Karpas-422 (cell line): ENCODE data around the gene ZNF621. TPM values are rescaled to one million over a fixed set of nuclear protein-coding genes. Genes with fewer than 3 reads are reported as not detected.

Source experiments
- DNase-seq: peaks from one replicate; pipeline ENCODE4 v3.0.0-alpha.2; 2015
- H2AFZ ChIP-seq: fragments of 200-600 bp; sonication (generic); 2 replicates; pipeline ENCODE4 v1.6.1; 2014; ENCODE audit warnings: antibody characterized with exemption, low read length, mixed read lengths
- H3K27ac ChIP-seq: fragments of 200-600 bp; sonication (generic); 2 replicates; pipeline ENCODE4 v1.5.1; 2014; ENCODE audit warnings: mild to moderate bottlenecking, low read length, moderate library complexity
- H3K27me3 ChIP-seq: fragments of 200-600 bp; sonication (generic); 2 replicates; pipeline ENCODE4 v1.6.1; 2014; ENCODE audit warnings: low read length, mixed read lengths
- H3K36me3 ChIP-seq: fragments of 200-600 bp; sonication (generic); 2 replicates; pipeline ENCODE4 v1.6.1; 2014; ENCODE audit warnings: low read length, mixed read lengths; ENCODE audit not compliant: insufficient read depth
- H3K4me1 ChIP-seq: fragments of 200-600 bp; sonication (generic); 2 replicates; pipeline ENCODE4 v1.6.1; 2014; ENCODE audit warnings: mild to moderate bottlenecking, low read length, mixed read lengths
- H3K4me2 ChIP-seq: fragments of 200-600 bp; sonication (generic); 2 replicates; pipeline ENCODE4 v1.6.1; 2014; ENCODE audit warnings: low read length, low read depth, mild to moderate bottlenecking; ENCODE audit not compliant: poor library complexity, severe bottlenecking
- H3K4me3 ChIP-seq: fragments of 200-600 bp; sonication (generic); 2 replicates; pipeline ENCODE4 v1.5.1; 2014; ENCODE audit warnings: mild to moderate bottlenecking, antibody characterized with exemption, low read length, mixed read lengths
- H3K79me2 ChIP-seq: fragments of 200-600 bp; sonication (generic); 2 replicates; pipeline ENCODE4 v1.6.1; 2014; ENCODE audit warnings: mild to moderate bottlenecking, low read length, mixed read lengths
- H3K9ac ChIP-seq: fragments of 200-600 bp; sonication (generic); 2 replicates; pipeline ENCODE4 v1.6.0; 2014; ENCODE audit warnings: low read length
- H3K9me2 ChIP-seq: fragments of 200-600 bp; sonication (generic), shearing (Covaris generic); replicated peaks from 2 replicates; pipeline ENCODE4 v1.6.0; 2014; ENCODE audit warnings: mild to moderate bottlenecking, low read length, moderate library complexity; ENCODE audit not compliant: insufficient read depth
- H3K9me3 ChIP-seq: fragments of 300-700, 200-600 bp; sonication (generic); 2 replicates; pipeline ENCODE4 v1.6.1; 2014; ENCODE audit warnings: low read length, mixed read lengths
- H4K20me1 ChIP-seq: fragments of 200-600 bp; sonication (generic); 2 replicates; pipeline ENCODE4 v1.6.1; 2014; ENCODE audit warnings: mild to moderate bottlenecking, antibody characterized with exemption, low read length, low read depth; ENCODE audit not compliant: insufficient read depth
- total RNA-seq: library from RNA; depleted of rRNA; stranded (reverse); fragments of >200 nt; shearing (Covaris generic); gene quantifications from 2 replicates; pipeline ENCODE4 v1.2.3, GENCODE V29; 2014; ENCODE audit warnings: low replicate concordance

Gene ZNF621
- total RNA-seq, 1 experiment from 2014 or later = 14.7 TPM

- Histone ChIP-seq H3K27me3 (no peaks in the 10 kb centered on the region), H3K4me1 (peaks cover 18% of the 10 kb centered on the region), H3K9me3 (no peaks in the 10 kb centered on the region), H3K79me2 (peaks cover 14% of the 10 kb centered on the region), H4K20me1 (no peaks in the 10 kb centered on the region), H3K4me2 (no peak overlapping the region), H3K9me2 (no peaks in the 10 kb centered on the region), H3K27ac (no peak overlapping the region), H3K4me3 (no peak overlapping the region), H3K9ac (no peak overlapping the region), H2AFZ (no peak overlapping the region), H3K36me3 (no peaks in the 10 kb centered on the region; the same call in 1 of the 2 replicates)
- no peak for DNase-seq
Measured at GRCh38 chr3:40521254-40521653, 3.5 kb upstream of the ZNF621 start.

- H2AFZ ChIP-seq = no peak overlapping the region
Measured at GRCh38 chr3:40523781-40524180, 979 bp upstream of the ZNF621 start.

GRCh38 chr3:40524222-40524567 lies 565 bp upstream of the ZNF621 start:
- DNase-seq = no peak
- no peaks in the 10 kb centered on the region for H3K9me3 ChIP-seq
- peaks cover 21% of the 10 kb centered on the region for H3K4me1 ChIP-seq
- no peak overlapping the region for H3K27ac ChIP-seq
- peak overlapping the region; percentile 65 for H2AFZ ChIP-seq
- no peaks in the 10 kb centered on the region for H3K9me2 ChIP-seq
- peak overlapping the region; percentile 96 for H3K4me2 ChIP-seq
- peak overlapping the region; percentile 81 for H3K4me3 ChIP-seq
- H4K20me1 ChIP-seq = no peaks in the 10 kb centered on the region
- H3K27me3 ChIP-seq = no peaks in the 10 kb centered on the region
- H3K9ac ChIP-seq = peak overlapping the region; percentile 81
- peaks cover 20% of the 10 kb centered on the region for H3K79me2 ChIP-seq
- H3K36me3 ChIP-seq = peaks cover 13% of the 10 kb centered on the region

More at GRCh38 chr3:40523781-40524180, 979 bp upstream of the ZNF621 start:
- Histone ChIP-seq H3K9me2 (no peaks in the 10 kb centered on the region), H3K36me3 (peaks cover 9% of the 10 kb centered on the region), H3K27me3 (no peaks in the 10 kb centered on the region), H3K4me3 (peak overlapping the region; percentile 81), H3K4me2 (peak overlapping the region; percentile 96), H4K20me1 (no peaks in the 10 kb centered on the region), H3K27ac (no peak overlapping the region), H3K9me3 (no peaks in the 10 kb centered on the region), H3K4me1 (peaks cover 21% of the 10 kb centered on the region), H3K79me2 (peaks cover 20% of the 10 kb centered on the region), H3K9ac (peak overlapping the region; percentile 81)
- DNase-seq = peak; percentile 47

- Histone ChIP-seq H3K79me2 (peaks cover 20% of the 10 kb centered on the region), H3K36me3 (peaks cover 53% of the 10 kb centered on the region), H3K4me2 (no peak overlapping the region), H3K27me3 (no peaks in the 10 kb centered on the region), H3K4me3 (no peak overlapping the region), H3K9ac (no peak overlapping the region), H3K4me1 (peaks cover 21% of the 10 kb centered on the region), H4K20me1 (no peaks in the 10 kb centered on the region), H3K27ac (no peak overlapping the region), H3K9me2 (no peaks in the 10 kb centered on the region), H3K9me3 (peaks cover 3% of the 10 kb centered on the region; the same call in 1 of the 2 replicates), H2AFZ (no peak overlapping the region)
- no peak for DNase-seq
Measured at GRCh38 chr3:40528426-40528825, 3.7 kb downstream of the ZNF621 start.

GRCh38 chr3:40532252-40532651 lies 7.5 kb downstream of the ZNF621 start:
- Histone ChIP-seq H3K4me1 (no peaks in the 10 kb centered on the region), H3K36me3 (peaks cover 65% of the 10 kb centered on the region), H3K27me3 (no peaks in the 10 kb centered on the region), H3K9me3 (peaks cover 3% of the 10 kb centered on the region; the same call in 1 of the 2 replicates), H3K9me2 (no peaks in the 10 kb centered on the region), H4K20me1 (no peaks in the 10 kb centered on the region), H3K4me3 (no peak overlapping the region), H3K79me2 (no peaks in the 10 kb centered on the region), H3K9ac (no peak overlapping the region), H3K27ac (no peak overlapping the region), H3K4me2 (no peak overlapping the region), H2AFZ (no peak overlapping the region)
- no peak for DNase-seq

GRCh38 chr3:40534283-40534682 lies 9.5 kb downstream of the ZNF621 start:
- Histone ChIP-seq H3K4me1 (no peaks in the 10 kb centered on the region), H3K9me2 (no peaks in the 10 kb centered on the region), H3K4me3 (no peak overlapping the region), H3K79me2 (no peaks in the 10 kb centered on the region), H3K4me2 (no peak overlapping the region), H4K20me1 (0 out of 2 replicates have a peak, but pooled peaks cover 3% of the 10 kb centered on the region), H3K36me3 (peaks cover 55% of the 10 kb centered on the region), H3K27me3 (no peaks in the 10 kb centered on the region), H2AFZ (no peak overlapping the region), H3K9me3 (peaks cover 3% of the 10 kb centered on the region; the same call in 1 of the 2 replicates), H3K27ac (no peak overlapping the region), H3K9ac (no peak overlapping the region)
- no peak for DNase-seq

- H3K4me2 ChIP-seq = no peak overlapping the region
- no peaks in the 10 kb centered on the region for H3K36me3 ChIP-seq
- no peaks in the 10 kb centered on the region for H3K9me2 ChIP-seq
- no peak for DNase-seq
- no peaks in the 10 kb centered on the region for H3K9me3 ChIP-seq
- H3K4me1 ChIP-seq = no peaks in the 10 kb centered on the region
- H3K79me2 ChIP-seq = no peaks in the 10 kb centered on the region
- H3K4me3 ChIP-seq = no peak overlapping the region
- no peaks in the 10 kb centered on the region for H3K27me3 ChIP-seq
- no peaks in the 10 kb centered on the region for H4K20me1 ChIP-seq
- no peak overlapping the region for H2AFZ ChIP-seq
- no peak overlapping the region for H3K27ac ChIP-seq
- H3K9ac ChIP-seq = no peak overlapping the region
Measured at GRCh38 chr3:40546816-40547215, 22.1 kb downstream of the ZNF621 start.

GRCh38 chr3:40550167-40550566 lies 25.4 kb downstream of the ZNF621 start:
- Histone ChIP-seq H3K36me3 (no peaks in the 10 kb centered on the region), H3K9ac (no peak overlapping the region), H3K9me3 (no peaks in the 10 kb centered on the region), H3K4me3 (no peak overlapping the region), H2AFZ (no peak overlapping the region), H4K20me1 (no peaks in the 10 kb centered on the region), H3K4me2 (no peak overlapping the region), H3K27ac (no peak overlapping the region), H3K27me3 (no peaks in the 10 kb centered on the region), H3K79me2 (no peaks in the 10 kb centered on the region), H3K9me2 (no peaks in the 10 kb centered on the region), H3K4me1 (no peaks in the 10 kb centered on the region)
- no peak for DNase-seq
